Mammary epithelial cell (primary cell): ENCODE data around the gene OGG1.

Experiments
- CTCF ChIP-seq, 2 donors: IDR thresholded peaks in 1 of 2; conservative IDR thresholded peaks in 1 of 2; 2 replicates each; pipeline ENCODE4 v1.5.1; 2011 to 2012; ENCODE audit warnings: inconsistent platforms in 2 of 2, low read length in 2 of 2, mild to moderate bottlenecking in 2 of 2, control low read depth in 1 of 2, low read depth in 1 of 2; ENCODE audit not compliant: insufficient read depth in 1 of 2; ENCODE audit errors: extremely low read depth in 1 of 2
- EZH2 ChIP-seq: IDR thresholded peaks from 2 replicates; pipeline ENCODE4 v1.6.1; 2012; ENCODE audit warnings: low read length, inconsistent platforms, borderline replicate concordance

GRCh38 chr3:9713142-9713541, 36.6 kb upstream of the OGG1 start:
- TF ChIP-seq EZH2 = no peak
- no peak for TF ChIP-seq CTCF (conservative IDR thresholded peaks at IDR 0.05 in 1 of 2, IDR thresholded peaks at IDR 0.05 in 1 of 2; ENCODE audit: extremely low read depth in 1 of 2, insufficient read depth in 1 of 2, low read depth in 1 of 2, low read length in 2 of 2)
